Kidney epithelial cell (primary cell): ENCODE measurements around the gene HNRNPAB. TPM values are rescaled to one million over a fixed set of nuclear protein-coding genes. Genes with fewer than 3 reads are reported as not detected.

Experiments
- DNase-seq: peaks from one replicate; pipeline ENCODE4 v3.0.0-alpha.2; 2010; ENCODE audit warnings: low read depth
- H3K27me3 ChIP-seq: 2 replicates; pipeline ENCODE4 v1.6.0; 2011; ENCODE audit warnings: low read length; ENCODE audit not compliant: control insufficient read depth, insufficient read depth
- H3K36me3 ChIP-seq: 2 replicates; pipeline ENCODE4 v1.5.1; 2011; ENCODE audit warnings: low read length; ENCODE audit not compliant: control insufficient read depth, insufficient read depth
- H3K4me3 ChIP-seq: 2 replicates; pipeline ENCODE4 v1.5.1; 2011; ENCODE audit warnings: low read depth, mild to moderate bottlenecking, control low read depth, low read length
- CTCF ChIP-seq: IDR thresholded peaks from 2 replicates; pipeline ENCODE4 v1.5.1; 2011; ENCODE audit warnings: mild to moderate bottlenecking, moderate library complexity, low read length, control low read depth, inconsistent platforms; ENCODE audit not compliant: insufficient read depth, poor library complexity, severe bottlenecking
- total RNA-seq: library from RNA; depleted of rRNA; stranded (reverse); fragments of >200 nt; gene quantifications from 2 replicates; pipeline ENCODE4 v1.2.3, GENCODE V29; 2015

The HNRNPAB gene
- total RNA-seq, 1 donor from 2014 or later: 152 TPM

DNA sequence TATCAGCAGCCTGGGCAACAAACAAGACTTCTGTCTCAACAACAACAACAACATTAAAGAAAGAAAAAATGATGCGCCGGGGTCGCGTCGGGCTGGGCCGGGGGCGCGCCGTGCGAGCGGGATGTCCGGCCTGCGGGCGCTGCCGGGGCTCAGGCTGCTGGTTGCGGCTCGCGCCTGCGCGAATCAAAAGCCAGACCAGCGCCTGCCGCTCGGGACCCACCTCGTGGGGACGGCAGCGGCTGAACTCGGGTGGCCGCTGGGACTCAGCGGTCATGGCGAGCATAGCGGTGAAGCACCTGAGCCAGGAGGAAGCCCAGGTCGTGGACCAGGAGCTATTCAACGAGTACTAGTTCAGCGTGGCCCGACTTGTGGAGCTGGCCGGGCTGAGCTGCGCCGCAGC is 38.8 kb upstream of the HNRNPAB start:
- DNase-seq: no peak
- Histone ChIP-seq H3K36me3 (no peaks in the 10 kb centered on the region), H3K4me3 (no peak overlapping the region), H3K27me3 (peaks cover 17% of the 10 kb centered on the region)
- TF ChIP-seq CTCF: no peak

DNA sequence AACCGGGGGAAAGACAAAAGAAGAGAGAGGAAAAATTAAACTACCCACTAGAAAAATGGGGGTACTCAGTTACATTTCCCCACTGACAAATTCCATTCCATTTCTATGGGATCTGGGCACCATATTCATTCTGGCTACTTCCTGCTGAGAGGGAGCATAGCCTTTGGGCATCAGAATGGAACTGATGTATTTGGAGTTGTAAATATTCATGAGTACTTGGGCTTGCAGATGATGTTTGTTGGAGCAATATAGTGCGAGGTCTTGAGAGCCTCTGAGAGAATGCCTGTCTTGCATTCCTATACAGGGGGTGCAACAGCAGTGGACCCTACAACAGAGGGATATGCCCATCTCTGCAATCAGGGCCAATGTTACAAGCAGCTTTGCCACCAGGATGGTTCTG is 33.9 kb upstream of the HNRNPAB start:
- Histone ChIP-seq H3K27me3 (peaks cover 7% of the 10 kb centered on the region), H3K36me3 (no peaks in the 10 kb centered on the region), H3K4me3 (no peak overlapping the region)
- TF ChIP-seq CTCF: no peak
- no peak for DNase-seq

- no peak for TF ChIP-seq CTCF
- Histone ChIP-seq H3K27me3 (no peaks in the 10 kb centered on the region), H3K4me3 (no peak overlapping the region), H3K36me3 (no peaks in the 10 kb centered on the region)
- no peak for DNase-seq
Measured at GRCh38 chr5:178174456-178174855, 29.9 kb upstream of the HNRNPAB start.

GRCh38 chr5:178176791-178177190 is 27.5 kb upstream of the HNRNPAB start:
- Histone ChIP-seq H3K27me3 (no peaks in the 10 kb centered on the region), H3K4me3 (no peak overlapping the region), H3K36me3 (no peaks in the 10 kb centered on the region)
- TF ChIP-seq CTCF: no peak
- no peak for DNase-seq

- Histone ChIP-seq H3K4me3 (no peak overlapping the region), H3K27me3 (no peaks in the 10 kb centered on the region), H3K36me3 (no peaks in the 10 kb centered on the region)
- no peak for TF ChIP-seq CTCF
- no peak for DNase-seq
Measured at GRCh38 chr5:178177569-178177968, 26.8 kb upstream of the HNRNPAB start.

- TF ChIP-seq CTCF: no peak
- DNase-seq: no peak
- H3K36me3 ChIP-seq: no peaks in the 10 kb centered on the region
- H3K4me3 ChIP-seq: no peak overlapping the region
- H3K27me3 ChIP-seq: no peaks in the 10 kb centered on the region
Measured at GRCh38 chr5:178180141-178180863, 24.0 kb upstream of the HNRNPAB start.
